ENCODE data around the gene SPRYD4.
"Not testable (repeated sequence)": the region's sequence is repeated elsewhere in the genome, so short reads cannot be mapped to it uniquely, and the experiment has no call there.

SPRYD4 gene

GRCh38 chr12:56431850-56432249 is 36.5 kb upstream of the SPRYD4 start:
- Histone ChIP-seq H3K27me3 (replicated peaks; ENCODE audit: control insufficient read depth, insufficient read depth, low read length) (no peaks in the 10 kb centered on the region), H3K4me3 (replicated peaks; ENCODE audit: low read depth, low read length) (no peak overlapping the region), H3K36me3 (ENCODE audit: control insufficient read depth, insufficient read depth, low read length) (peaks cover 11% of the 10 kb centered on the region)
- TF ChIP-seq, protein P1, sequence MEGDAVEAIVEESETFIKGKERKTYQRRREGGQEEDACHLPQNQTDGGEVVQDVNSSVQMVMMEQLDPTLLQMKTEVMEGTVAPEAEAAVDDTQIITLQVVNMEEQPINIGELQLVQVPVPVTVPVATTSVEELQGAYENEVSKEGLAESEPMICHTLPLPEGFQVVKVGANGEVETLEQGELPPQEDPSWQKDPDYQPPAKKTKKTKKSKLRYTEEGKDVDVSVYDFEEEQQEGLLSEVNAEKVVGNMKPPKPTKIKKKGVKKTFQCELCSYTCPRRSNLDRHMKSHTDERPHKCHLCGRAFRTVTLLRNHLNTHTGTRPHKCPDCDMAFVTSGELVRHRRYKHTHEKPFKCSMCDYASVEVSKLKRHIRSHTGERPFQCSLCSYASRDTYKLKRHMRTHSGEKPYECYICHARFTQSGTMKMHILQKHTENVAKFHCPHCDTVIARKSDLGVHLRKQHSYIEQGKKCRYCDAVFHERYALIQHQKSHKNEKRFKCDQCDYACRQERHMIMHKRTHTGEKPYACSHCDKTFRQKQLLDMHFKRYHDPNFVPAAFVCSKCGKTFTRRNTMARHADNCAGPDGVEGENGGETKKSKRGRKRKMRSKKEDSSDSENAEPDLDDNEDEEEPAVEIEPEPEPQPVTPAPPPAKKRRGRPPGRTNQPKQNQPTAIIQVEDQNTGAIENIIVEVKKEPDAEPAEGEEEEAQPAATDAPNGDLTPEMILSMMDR (IDR thresholded peaks at IDR 0.05; ENCODE audit: insufficient read depth, low read length, poor library complexity, severe bottlenecking): no peak
- no peak for DNase-seq (ENCODE audit: extremely low read depth, insufficient read length)

DNA sequence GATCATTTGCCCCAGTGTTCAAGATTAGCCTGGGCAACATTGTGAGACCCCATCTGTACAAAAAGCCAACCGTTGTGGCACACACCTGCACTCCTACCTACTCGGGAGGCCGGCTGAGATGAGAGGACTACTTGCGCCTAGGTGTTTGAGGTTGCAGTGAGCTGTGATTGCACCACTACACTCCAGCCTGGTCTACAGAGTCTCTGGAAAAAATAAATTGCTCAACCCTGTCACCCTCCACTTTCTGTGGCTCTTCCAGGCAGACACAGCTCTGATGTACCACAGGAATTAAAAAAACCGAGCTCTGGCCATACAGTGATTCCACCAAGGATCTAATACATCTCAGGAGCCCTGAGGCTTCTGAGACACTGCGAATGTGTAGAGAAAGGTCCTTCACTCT is 33.5 kb upstream of the SPRYD4 start:
- no peak for DNase-seq (ENCODE audit: extremely low read depth, insufficient read length)
- TF ChIP-seq, protein P1 (IDR thresholded peaks at IDR 0.05; ENCODE audit: insufficient read depth, low read length, poor library complexity, severe bottlenecking): no peak
- peaks cover 6% of the 10 kb centered on the region for H3K36me3 ChIP-seq (ENCODE audit: control insufficient read depth, insufficient read depth, low read length)
- no peaks in the 10 kb centered on the region for H3K27me3 ChIP-seq (replicated peaks; ENCODE audit: control insufficient read depth, insufficient read depth, low read length)
- H3K4me3 ChIP-seq (replicated peaks; ENCODE audit: low read depth, low read length): no peak overlapping the region

DNA sequence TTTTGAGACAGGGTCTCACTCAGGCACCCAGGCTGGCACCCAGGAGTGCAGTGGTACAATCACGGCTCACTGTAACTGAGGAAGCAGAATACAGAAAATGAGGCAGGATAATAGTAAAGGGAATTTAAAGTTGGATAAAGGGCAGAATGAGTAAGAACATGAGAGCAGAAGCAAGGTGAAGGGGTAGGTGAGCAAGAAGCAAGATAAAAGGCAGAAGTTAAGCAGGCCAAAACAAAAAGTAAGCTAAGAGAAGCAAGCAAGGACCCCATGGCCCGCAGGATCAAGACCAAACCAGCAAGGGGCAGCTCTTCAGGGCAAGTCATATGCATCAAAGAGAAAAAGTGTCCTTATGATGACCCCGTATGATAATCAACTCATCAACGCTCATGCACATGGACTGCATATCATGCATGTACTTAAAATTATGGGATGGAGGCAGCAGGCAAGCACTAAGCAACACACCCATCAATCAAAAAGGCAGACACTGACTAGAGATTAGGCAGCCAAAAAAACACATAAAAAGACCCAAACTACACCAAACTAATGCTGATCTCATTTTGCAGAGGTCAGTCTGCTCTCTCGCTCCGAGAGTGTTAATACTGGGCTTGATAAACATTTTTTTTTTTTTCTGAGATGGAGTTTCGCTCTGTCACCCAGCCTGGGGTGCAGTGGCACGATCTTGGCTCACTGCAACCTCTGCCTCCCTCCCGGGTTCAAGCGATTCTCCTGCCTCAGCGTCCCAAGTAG is 30.8 kb upstream of the SPRYD4 start:
- no peak for DNase-seq (ENCODE audit: extremely low read depth, insufficient read length)
- H3K36me3 ChIP-seq (ENCODE audit: control insufficient read depth, insufficient read depth, low read length): peaks cover 3% of the 10 kb centered on the region
- TF ChIP-seq, protein P1 (IDR thresholded peaks at IDR 0.05; ENCODE audit: insufficient read depth, low read length, poor library complexity, severe bottlenecking): no peak
- no peaks in the 10 kb centered on the region for H3K27me3 ChIP-seq (replicated peaks; ENCODE audit: control insufficient read depth, insufficient read depth, low read length)
- H3K4me3 ChIP-seq (replicated peaks; ENCODE audit: low read depth, low read length): no peak overlapping the region

DNA sequence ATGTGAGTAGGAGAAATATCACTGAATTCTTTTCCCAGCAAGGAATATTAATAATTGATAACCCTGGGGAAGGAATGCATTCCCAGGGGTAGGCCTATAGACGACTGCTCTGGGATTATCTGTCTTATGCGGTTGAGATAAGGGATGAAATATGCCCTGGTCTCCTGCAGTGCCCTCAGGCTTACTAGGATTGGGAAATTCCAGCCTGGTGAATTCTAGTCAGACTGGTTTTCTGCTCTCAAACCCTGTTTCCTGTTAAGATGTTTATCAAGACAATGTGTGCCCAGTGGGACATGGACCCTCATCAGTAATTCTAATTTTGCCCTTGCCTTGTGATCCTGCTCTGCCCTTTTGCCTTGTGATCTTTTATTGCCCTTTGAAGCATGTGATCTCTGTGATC is 25.2 kb upstream of the SPRYD4 start:
- not testable (repeated sequence) for H3K4me3 ChIP-seq (replicated peaks; ENCODE audit: low read depth, low read length); DNase-seq (ENCODE audit: extremely low read depth, insufficient read length); H3K27me3 ChIP-seq (replicated peaks; ENCODE audit: control insufficient read depth, insufficient read depth, low read length); H3K36me3 ChIP-seq (ENCODE audit: control insufficient read depth, insufficient read depth, low read length)

- Histone ChIP-seq H3K27me3 (replicated peaks; ENCODE audit: control insufficient read depth, insufficient read depth, low read length) (no peaks in the 10 kb centered on the region), H3K36me3 (ENCODE audit: control insufficient read depth, insufficient read depth, low read length) (no peaks in the 10 kb centered on the region), H3K4me3 (replicated peaks; ENCODE audit: low read depth, low read length) (peak within 1 kb of the TSS; percentile 85)
- DNase-seq (ENCODE audit: extremely low read depth, insufficient read length): peak; percentile 96
- TF ChIP-seq, protein P1 (IDR thresholded peaks at IDR 0.05; ENCODE audit: insufficient read depth, low read length, poor library complexity, severe bottlenecking): no peak
Measured at GRCh38 chr12:56448860-56449621, 19.3 kb upstream of the SPRYD4 start, which contains the start of gene TIMELESS. Gene TIMELESS (minus strand): TSS chr12:56449426. CDS start chr12:56434170, 15,256 bp downstream.

DNA sequence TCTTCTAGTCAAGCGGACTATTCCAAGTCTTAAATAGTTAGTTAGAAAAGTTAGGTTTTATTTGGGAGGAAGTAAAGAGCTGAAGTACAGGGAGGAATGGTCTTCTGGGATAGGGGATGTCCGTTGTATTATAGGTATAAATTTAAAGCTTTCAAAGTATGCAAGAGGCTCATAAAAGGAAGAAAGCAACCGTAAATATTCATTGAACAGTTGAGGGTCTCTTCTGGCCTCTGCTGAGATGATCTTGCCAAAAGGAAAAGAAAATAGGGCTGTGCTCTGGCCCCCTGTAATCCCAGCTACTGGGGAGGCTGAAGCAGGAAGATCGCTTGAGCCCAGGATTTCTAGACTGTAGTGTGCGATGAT is 18.8 kb upstream of the SPRYD4 start:
- Histone ChIP-seq H3K27me3 (replicated peaks; ENCODE audit: control insufficient read depth, insufficient read depth, low read length) (no peaks in the 10 kb centered on the region), H3K4me3 (replicated peaks; ENCODE audit: low read depth, low read length) (peak overlapping the region; percentile 85), H3K36me3 (ENCODE audit: control insufficient read depth, insufficient read depth, low read length) (no peaks in the 10 kb centered on the region)
- no peak for DNase-seq (ENCODE audit: extremely low read depth, insufficient read length)
- TF ChIP-seq, protein P1 (IDR thresholded peaks at IDR 0.05; ENCODE audit: insufficient read depth, low read length, poor library complexity, severe bottlenecking): no peak
